ENCODE data around the gene ANKS1A.

DNA sequence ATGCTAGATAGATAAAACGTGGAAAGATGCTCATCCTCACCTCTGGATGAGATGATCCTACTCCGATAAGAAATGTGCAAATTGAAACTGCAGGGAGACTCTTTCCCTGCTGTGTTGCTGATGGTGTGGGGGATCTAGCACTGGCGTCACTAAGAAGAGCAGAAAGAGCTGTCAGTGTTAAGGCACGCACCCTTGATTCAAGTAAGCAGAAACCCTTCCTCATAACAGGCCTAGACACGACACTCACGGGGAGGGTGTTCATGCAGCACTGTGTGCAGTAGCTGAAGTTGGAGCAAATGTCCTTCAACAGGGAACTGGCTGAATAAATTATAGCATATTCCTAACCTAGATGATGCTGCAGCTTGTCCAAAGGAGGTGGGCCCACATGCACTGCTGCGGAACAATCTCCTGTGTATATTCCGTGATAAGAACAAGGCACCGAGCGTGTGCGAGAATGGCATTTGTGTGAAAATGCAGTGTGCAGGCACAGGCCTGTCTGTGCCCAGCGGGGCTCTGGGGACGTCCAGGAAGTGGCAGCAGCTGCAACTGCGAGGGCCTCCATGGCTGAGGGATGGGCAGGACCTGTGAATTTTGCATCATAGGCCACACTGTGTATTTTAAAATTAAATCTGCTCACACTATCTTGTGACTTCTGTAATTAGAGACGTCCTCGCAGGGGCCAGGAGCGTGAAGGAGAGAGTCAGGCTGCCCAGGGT lies 188.1 kb downstream of the ANKS1A start:
- TF ChIP-seq CTCF (conservative IDR thresholded peaks at IDR 0.05; ENCODE audit: low read depth, low read length) (no peak), EZH2 (IDR thresholded peaks at IDR 0.05; ENCODE audit: borderline replicate concordance, low read depth, low read length, poor library complexity, severe bottlenecking) (no peak)
